Panc1 (cell line): ENCODE results near the gene CNDP1. TPM values are rescaled to one million over a fixed set of nuclear protein-coding genes. Genes with fewer than 3 reads are reported as not detected.

ENCODE experiments used
- ATAC-seq: fragments of 200-7000 bp; cut with Tn5 transposase; 2 replicates; pipeline ENCODE4 v1.9.1; 2020; ENCODE audit warnings: mild to moderate bottlenecking, moderate library complexity
- BruUV-seq: library from RNA; stranded (reverse); fragments of 400-500 nt; replicated peaks from 2 replicates; lab custom pipeline; 2021; lab: Mats Ljungman, UMichigan
- CTCF ChIA-PET: fragments of 300-600 bp; sonication (Branson Sonifier 250); formaldehyde crosslinking; loops from one replicate; lab custom pipeline; 2022; ENCODE audit warnings: antibody characterized with exemption; lab: Charles Lee
- POLR2A ChIA-PET: fragments of 300-600 bp; sonication (Branson Sonifier 250); formaldehyde crosslinking; loops from one replicate; lab custom pipeline; 2022; ENCODE audit warnings: antibody characterized with exemption; lab: Charles Lee
- DNase-seq: peaks from one replicate; pipeline ENCODE4 v3.0.0-alpha.2; 2010; ENCODE audit warnings: low read depth, low spot score
- H3K27ac ChIP-seq: 2 replicates; pipeline ENCODE4 v1.5.1; 2011; ENCODE audit warnings: mild to moderate bottlenecking, low read length, inconsistent platforms
- H3K27me3 ChIP-seq: fragments of 200-500 bp; sonication (Bioruptor generic); 2 replicates; pipeline ENCODE4 v1.6.0; 2014; ENCODE audit warnings: low read length, inconsistent platforms; ENCODE audit not compliant: control insufficient read depth, insufficient read depth
- H3K36me3 ChIP-seq: fragments of 200-500 bp; sonication (Bioruptor generic); 2 replicates; pipeline ENCODE4 v1.5.1; 2014; ENCODE audit warnings: inconsistent platforms, mild to moderate bottlenecking, low read length, moderate library complexity; ENCODE audit not compliant: control insufficient read depth, insufficient read depth
- H3K4me1 ChIP-seq: 2 replicates; pipeline ENCODE4 v1.5.1; 2011; ENCODE audit warnings: inconsistent platforms, mild to moderate bottlenecking, low read length, moderate library complexity; ENCODE audit not compliant: control insufficient read depth, insufficient read depth
- H3K4me3 ChIP-seq, 2 experiments: 2 replicates each; pipeline ENCODE4 v1.5.1; 2011 to 2012; ENCODE audit warnings: low read depth in 2 of 2, low read length in 2 of 2, mild to moderate bottlenecking in 2 of 2, inconsistent platforms in 1 of 2, moderate library complexity in 1 of 2
- H3K9me3 ChIP-seq: fragments of 200-500 bp; sonication (Bioruptor generic); 2 replicates; pipeline ENCODE4 v1.5.1; 2014; ENCODE audit warnings: low read depth, mild to moderate bottlenecking, inconsistent platforms, low read length, moderate library complexity; ENCODE audit not compliant: control insufficient read depth, insufficient read depth
- POLR2AphosphoS5 ChIP-seq: IDR thresholded peaks from 2 replicates; pipeline ENCODE4 v1.6.1; 2012; ENCODE audit warnings: mild to moderate bottlenecking, low read depth, low read length, moderate library complexity
- SIN3A ChIP-seq: IDR thresholded peaks from 2 replicates; pipeline ENCODE4 v1.6.1; 2012; ENCODE audit warnings: low read depth, mild to moderate bottlenecking, low read length, moderate library complexity, borderline replicate concordance; ENCODE audit not compliant: insufficient read depth
- TCF7L2 ChIP-seq: IDR thresholded peaks from 2 replicates; pipeline ENCODE4 v1.6.1; 2011; ENCODE audit warnings: mild to moderate bottlenecking, low read depth, low read length, inconsistent platforms
- in situ Hi-C: cut with HindIII; loops from 2 replicates; pipeline ENCODE4 v1.10.0; 2016; ENCODE audit warnings: low sequenced_read_pairs, low pct_unique_long_range_greater_than_20kb
- intact Hi-C: fragments of 100-400 bp; cut with micrococcal nuclease; formaldehyde crosslinking; loops from one replicate; pipeline ENCODE4 v1.10.0; 2022; ENCODE audit not compliant: unreplicated experiment
- total RNA-seq: library from RNA; stranded (reverse); gene quantifications from one replicate; pipeline ENCODE4 v1.2.1, GENCODE V29; 2021; ENCODE audit not compliant: unreplicated experiment
- TF ChIP-seq, protein P1 (sequence below), 2 experiments: IDR thresholded peaks; 2 replicates each; pipeline ENCODE4 v1.6.1; 2011 to 2012; ENCODE audit warnings: low read depth in 2 of 2, control low read depth in 1 of 2, low read length in 1 of 2, mild to moderate bottlenecking in 1 of 2, moderate library complexity in 1 of 2; ENCODE audit not compliant: insufficient read depth in 1 of 2
- TF ChIP-seq, protein P2 (sequence below): fragments of 450-650 bp; IDR thresholded peaks from 2 replicates; pipeline ENCODE4 v1.5.1; 2017; ENCODE audit warnings: mild to moderate bottlenecking

Gene CNDP1
- total RNA-seq, 1 experiment from 2014 or later, result not detected

DNA sequence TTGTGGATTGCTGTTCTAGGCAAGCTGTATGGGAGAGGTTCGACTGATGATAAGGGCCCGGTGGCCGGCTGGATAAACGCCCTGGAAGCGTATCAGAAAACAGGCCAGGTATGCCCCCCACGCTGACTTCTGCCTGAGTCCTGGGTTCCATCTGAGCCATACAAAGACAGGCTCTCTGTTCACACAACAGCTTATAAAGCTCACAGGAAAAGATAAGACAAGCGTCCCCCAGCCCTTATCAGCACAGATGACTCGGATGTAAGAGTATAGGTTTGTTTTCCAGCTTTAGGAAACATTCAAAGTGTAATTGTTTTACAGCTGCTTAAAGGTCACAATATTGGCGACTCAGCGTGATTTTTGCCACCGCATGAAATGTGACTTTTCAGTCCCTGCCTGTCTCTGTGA lies 25.5 kb upstream of the CNDP1 start:
- intact Hi-C loops, result no loop called here
- TF ChIP-seq, protein P1, sequence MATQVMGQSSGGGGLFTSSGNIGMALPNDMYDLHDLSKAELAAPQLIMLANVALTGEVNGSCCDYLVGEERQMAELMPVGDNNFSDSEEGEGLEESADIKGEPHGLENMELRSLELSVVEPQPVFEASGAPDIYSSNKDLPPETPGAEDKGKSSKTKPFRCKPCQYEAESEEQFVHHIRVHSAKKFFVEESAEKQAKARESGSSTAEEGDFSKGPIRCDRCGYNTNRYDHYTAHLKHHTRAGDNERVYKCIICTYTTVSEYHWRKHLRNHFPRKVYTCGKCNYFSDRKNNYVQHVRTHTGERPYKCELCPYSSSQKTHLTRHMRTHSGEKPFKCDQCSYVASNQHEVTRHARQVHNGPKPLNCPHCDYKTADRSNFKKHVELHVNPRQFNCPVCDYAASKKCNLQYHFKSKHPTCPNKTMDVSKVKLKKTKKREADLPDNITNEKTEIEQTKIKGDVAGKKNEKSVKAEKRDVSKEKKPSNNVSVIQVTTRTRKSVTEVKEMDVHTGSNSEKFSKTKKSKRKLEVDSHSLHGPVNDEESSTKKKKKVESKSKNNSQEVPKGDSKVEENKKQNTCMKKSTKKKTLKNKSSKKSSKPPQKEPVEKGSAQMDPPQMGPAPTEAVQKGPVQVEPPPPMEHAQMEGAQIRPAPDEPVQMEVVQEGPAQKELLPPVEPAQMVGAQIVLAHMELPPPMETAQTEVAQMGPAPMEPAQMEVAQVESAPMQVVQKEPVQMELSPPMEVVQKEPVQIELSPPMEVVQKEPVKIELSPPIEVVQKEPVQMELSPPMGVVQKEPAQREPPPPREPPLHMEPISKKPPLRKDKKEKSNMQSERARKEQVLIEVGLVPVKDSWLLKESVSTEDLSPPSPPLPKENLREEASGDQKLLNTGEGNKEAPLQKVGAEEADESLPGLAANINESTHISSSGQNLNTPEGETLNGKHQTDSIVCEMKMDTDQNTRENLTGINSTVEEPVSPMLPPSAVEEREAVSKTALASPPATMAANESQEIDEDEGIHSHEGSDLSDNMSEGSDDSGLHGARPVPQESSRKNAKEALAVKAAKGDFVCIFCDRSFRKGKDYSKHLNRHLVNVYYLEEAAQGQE (IDR thresholded peaks at IDR 0.05; ENCODE audit: insufficient read depth in 1 of 2, low read depth in 2 of 2, low read length in 1 of 2), result no peak
- TF ChIP-seq TCF7L2 (no peak), SIN3A (no peak), POLR2AphosphoS5 (no peak)
- TF ChIP-seq, protein P2, sequence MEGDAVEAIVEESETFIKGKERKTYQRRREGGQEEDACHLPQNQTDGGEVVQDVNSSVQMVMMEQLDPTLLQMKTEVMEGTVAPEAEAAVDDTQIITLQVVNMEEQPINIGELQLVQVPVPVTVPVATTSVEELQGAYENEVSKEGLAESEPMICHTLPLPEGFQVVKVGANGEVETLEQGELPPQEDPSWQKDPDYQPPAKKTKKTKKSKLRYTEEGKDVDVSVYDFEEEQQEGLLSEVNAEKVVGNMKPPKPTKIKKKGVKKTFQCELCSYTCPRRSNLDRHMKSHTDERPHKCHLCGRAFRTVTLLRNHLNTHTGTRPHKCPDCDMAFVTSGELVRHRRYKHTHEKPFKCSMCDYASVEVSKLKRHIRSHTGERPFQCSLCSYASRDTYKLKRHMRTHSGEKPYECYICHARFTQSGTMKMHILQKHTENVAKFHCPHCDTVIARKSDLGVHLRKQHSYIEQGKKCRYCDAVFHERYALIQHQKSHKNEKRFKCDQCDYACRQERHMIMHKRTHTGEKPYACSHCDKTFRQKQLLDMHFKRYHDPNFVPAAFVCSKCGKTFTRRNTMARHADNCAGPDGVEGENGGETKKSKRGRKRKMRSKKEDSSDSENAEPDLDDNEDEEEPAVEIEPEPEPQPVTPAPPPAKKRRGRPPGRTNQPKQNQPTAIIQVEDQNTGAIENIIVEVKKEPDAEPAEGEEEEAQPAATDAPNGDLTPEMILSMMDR, result no peak
- no peaks in the 10 kb centered on the region for H3K27me3 ChIP-seq
- in situ Hi-C loops, result no loop called here
- POLR2A ChIA-PET, result no interaction called here
- H3K36me3 ChIP-seq, result peaks cover 20% of the 10 kb centered on the region; the same call in 1 of the 2 replicates
- DNase-seq (no peak), ATAC-seq (no peak)
- no peak overlapping the region for H3K27ac ChIP-seq
- no peak overlapping the region for H3K4me3 ChIP-seq
- 0 out of 2 replicates have a peak, but pooled peaks cover 4% of the 10 kb centered on the region for H3K4me1 ChIP-seq
- no peaks in the 10 kb centered on the region for H3K9me3 ChIP-seq
- CTCF ChIA-PET, result no interaction called here
- BruUV-seq, result no TSS peak

DNA sequence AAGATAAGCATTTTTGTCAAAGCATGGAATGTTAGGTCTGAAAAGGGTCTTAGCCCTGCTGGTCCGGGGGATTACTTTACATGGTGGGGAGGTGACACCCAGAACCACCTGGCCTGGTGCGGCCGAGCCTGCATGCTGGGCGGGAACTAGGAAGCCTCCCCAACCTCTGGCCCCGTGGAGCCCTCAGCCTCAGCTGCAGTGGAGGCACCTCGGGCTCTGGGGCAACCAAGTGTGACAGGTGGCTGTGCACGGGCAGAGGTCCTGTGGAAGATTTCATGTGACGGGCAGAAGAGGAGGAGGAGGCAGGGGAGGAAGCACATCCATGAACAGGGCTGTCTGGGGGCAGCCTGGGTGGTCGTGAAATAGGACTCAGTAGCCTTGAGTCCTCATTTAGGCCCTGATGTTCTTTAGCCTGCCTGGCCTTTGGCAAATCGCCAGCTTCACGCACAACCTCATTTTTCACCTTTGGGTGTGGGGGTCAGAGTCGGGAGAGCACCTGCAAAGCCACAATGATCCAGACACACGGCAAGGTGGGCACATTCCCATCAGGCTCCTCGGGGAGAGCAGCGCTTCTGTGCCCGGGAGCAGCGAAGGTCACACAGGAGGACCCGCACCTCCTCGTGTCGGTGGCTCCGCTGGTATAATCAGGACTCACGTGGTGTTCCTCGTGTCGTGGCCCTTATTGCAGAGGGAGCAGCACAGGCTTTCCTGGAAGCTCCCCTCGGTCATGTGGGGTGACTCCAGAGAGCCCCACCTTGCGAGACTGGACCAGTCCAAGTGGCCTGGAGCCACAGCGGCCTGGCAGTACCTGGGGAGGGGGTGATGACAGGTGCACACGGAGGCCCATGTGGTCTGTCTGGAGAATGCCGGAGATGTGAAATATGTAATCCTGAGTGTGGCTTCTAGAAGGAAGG lies 24.2 kb upstream of the CNDP1 start:
- Histone ChIP-seq H3K9me3 (no peaks in the 10 kb centered on the region), H3K4me1 (0 out of 2 replicates have a peak, but pooled peaks cover 4% of the 10 kb centered on the region), H3K36me3 (peaks cover 16% of the 10 kb centered on the region; the same call in 1 of the 2 replicates), H3K4me3 (no peak overlapping the region), H3K27me3 (no peaks in the 10 kb centered on the region), H3K27ac (no peak overlapping the region)
- intact Hi-C loops, result no loop called here
- POLR2A ChIA-PET, result no interaction called here
- BruUV-seq, result no TSS peak
- ATAC-seq (no peak), DNase-seq (no peak)
- in situ Hi-C loops, result no loop called here
- TF ChIP-seq, protein P2, result no peak
- TF ChIP-seq POLR2AphosphoS5 (no peak), SIN3A (no peak), TCF7L2 (no peak)
- TF ChIP-seq, protein P1 (IDR thresholded peaks at IDR 0.05; ENCODE audit: insufficient read depth in 1 of 2, low read depth in 2 of 2, low read length in 1 of 2), result no peak
- CTCF ChIA-PET, result no interaction called here
